Pulmonary artery endothelial cell (primary cell): ENCODE data around the gene KMT2A. TPM values are rescaled to one million over a fixed set of nuclear protein-coding genes. Genes with fewer than 3 reads are reported as not detected.
A peak's percentile ranks its signal among the peaks of the same experiment; 100 is the strongest.
"Not testable (repeated sequence)": the region's sequence is repeated elsewhere in the genome, so short reads cannot be mapped to it uniquely, and the experiment has no call there.

ENCODE experiments used
- DNase-seq: peaks from one replicate; pipeline ENCODE4 v3.0.0-alpha.2; 2011; ENCODE audit warnings: low read depth, low spot score
- total RNA-seq: library from RNA; depleted of rRNA; stranded (reverse); fragments of >200 nt; gene quantifications from 2 replicates; pipeline ENCODE4 v1.2.3, GENCODE V29; 2014

KMT2A gene
- total RNA-seq, 1 donor from 2014 or later: 20.0 TPM

DNA sequence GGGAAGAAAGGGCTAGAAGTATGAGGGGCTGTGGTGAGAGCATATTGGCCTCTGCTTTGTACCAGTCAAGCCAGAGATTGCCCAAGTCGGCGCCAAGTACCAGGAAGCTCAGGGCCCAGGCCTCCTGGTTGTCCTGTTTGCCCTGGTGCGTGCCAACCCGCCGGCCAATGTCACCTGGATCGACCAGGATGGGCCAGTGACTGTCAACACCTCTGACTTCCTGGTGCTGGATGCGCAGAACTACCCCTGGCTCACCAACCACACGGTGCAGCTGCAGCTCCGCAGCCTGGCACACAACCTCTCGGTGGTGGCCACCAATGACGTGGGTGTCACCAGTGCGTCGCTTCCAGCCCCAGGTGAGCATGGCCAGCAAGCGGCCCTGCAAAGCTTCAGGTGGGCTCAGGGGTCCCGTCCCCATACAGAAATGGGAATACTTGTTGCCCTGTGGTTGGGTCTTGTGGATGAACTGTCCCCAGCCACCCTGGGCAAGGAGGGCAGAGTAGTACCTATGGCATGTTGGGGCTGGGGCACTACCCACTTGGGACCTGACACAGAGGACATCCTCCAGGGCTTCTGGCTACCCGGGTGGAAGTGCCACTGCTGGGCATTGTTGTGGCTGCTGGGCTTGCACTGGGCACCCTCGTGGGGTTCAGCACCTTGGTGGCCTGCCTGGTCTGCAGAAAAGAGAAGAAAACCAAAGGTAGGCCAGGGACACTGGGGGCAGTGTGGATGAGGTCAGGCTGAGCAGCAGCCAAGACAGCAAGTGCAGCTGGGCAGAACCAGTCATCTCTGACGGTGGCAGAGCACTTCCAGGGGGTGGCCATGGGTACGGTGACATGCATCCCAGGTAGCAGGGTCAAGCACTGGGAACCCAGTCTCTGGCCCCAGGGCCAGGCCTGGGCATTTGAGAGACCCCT, 96.8 kb downstream of the KMT2A start:
- DNase-seq: no peak

- DNase-seq: no peak
These were observed 97.8 kb downstream of the KMT2A start for GRCh38 chr11:118533769-118534729.

DNA sequence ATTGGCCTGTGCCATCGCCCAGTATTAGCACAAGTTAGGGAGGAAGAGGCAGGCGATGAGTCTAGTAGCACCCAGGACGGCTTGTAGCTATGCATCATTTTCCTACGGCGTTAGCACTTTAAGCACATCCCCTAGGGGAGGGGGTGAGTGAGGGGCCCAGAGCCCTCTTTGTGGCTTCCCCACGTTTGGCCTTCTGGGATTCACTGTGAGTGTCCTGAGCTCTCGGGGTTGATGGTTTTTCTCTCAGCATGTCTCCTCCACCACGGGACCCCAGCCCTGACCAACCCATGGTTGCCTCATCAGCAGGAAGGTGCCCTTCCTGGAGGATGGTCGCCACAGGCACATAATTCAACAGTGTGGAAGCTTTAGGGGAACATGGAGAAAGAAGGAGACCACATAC, 99.0 kb downstream of the KMT2A start:
- no peak for DNase-seq

DNA sequence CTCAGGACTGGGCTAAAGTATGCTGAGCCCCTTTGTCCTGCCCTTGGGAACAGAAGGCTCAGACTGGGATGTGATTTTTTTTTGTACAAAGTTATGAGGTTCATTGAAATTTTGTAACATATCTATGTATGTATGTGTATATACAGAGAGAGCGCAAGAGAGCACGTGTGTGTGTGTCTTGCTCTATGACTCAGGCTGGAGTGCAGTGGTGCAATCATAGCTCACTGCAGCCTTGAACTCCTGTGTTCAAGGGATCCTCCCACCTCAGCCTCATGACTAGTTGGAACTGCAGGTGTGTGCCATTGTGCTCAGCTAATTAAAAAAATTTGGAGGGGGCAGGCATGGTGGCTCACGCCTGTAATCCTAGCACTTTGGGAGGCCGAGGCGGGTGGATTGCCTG, 100.4 kb downstream of the KMT2A start:
- DNase-seq: no peak

- DNase-seq: no peak
These were observed 101.2 kb downstream of the KMT2A start for GRCh38 chr11:118537409-118537980.

GRCh38 chr11:118544010-118544646, 107.8 kb downstream of the KMT2A start:
- no peak for DNase-seq

GRCh38 chr11:118544647-118545010, 108.3 kb downstream of the KMT2A start:
- no peak for DNase-seq

GRCh38 chr11:118545533-118545932, 109.2 kb downstream of the KMT2A start:
- no peak for DNase-seq

DNA sequence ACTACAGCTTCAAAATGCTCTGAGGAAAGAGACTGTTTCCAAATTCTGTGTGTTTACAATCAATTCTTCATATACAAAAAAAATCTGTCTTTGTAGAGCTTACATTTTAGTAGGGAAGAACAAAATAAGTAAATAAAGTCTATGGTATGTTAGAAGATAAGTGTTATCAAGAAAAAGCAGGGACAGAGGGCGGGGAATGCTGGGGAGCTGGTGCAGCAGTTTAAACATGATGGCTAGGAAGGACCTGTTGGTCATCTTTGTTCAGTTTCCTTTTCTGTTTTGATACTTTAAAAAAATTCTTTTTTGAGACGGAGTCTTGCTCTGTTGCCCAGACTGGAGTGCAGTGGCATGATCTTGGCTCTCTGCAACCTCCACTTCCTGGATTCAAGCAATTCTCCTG, 110.8 kb downstream of the KMT2A start:
- DNase-seq: no peak

DNA sequence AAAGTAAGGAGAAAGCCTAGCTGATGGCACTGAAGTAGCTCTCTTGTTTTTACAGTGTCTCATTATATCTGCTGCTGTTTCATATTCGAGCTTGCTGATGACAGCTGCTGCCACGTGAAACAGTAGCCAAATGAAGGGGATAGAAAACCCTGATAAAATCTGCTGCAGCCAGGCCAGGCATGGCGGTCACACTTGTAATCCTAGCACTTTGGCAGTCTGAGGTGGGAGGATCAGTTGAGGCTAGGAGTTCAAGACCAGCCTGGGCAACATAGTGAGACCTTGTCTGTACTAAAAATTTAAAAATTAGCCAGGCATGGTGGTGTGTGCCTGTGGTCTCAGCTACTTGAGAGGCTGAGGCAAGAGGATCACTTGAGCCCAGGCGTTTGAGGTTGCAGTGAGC, 116.0 kb downstream of the KMT2A start:
- no peak for DNase-seq

DNA sequence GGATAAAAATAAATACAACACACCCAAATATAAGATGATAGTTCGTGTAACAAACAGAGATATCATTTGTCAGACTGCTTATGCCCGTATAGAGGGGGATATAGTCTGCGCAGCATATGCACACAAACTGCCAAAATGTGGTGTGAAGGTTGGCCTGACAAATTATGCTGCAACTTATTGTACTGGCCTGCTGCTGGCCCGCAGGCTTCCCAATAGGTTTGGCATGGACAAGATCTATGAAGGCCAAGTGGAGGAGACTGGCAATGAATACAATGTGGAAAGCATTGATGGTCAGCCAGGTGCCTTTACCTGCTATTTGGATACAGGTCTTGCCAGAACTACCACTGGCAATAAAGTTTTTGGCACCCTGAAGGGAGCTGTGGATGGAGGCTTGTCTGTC, 124.5 kb downstream of the KMT2A start:
- DNase-seq: no peak

DNA sequence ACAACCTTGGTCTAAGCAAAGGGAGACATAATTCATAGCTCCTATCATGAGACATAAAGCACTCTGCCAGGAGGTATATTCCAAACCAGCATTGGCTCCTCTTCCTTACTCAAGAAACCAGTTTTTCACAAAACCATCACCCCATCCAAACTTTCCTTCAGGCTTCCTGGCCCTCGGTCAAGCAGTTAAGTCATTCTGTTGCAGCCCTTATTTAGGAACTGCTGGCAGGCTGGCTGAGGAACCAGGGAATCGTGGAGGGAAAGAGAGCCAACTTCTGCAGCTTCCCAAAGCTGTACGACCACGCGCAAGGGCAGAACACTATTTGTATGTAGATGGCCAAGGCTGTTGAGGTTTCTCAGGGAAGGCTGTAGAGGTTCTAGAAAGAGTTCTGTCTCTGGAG, 128.8 kb downstream of the KMT2A start:
- no peak for DNase-seq

- DNase-seq: no peak
These were observed 133.4 kb downstream of the KMT2A start for GRCh38 chr11:118569670-118570069.

GRCh38 chr11:118570787-118571186, 134.5 kb downstream of the KMT2A start:
- no peak for DNase-seq

- not testable (repeated sequence) for DNase-seq
These were observed 135.4 kb downstream of the KMT2A start for GRCh38 chr11:118571701-118572060.

GRCh38 chr11:118572061-118572980, 136.0 kb downstream of the KMT2A start, which contains the start of gene ARCN1:
TSS of gene ARCN1 (plus strand) at chr11:118572409. CDS start at chr11:118572548, 139 bp downstream.
- no peak for DNase-seq

- DNase-seq: peak; percentile 44
These were observed 136.8 kb downstream of the KMT2A start for GRCh38 chr11:118572981-118573550.

DNA sequence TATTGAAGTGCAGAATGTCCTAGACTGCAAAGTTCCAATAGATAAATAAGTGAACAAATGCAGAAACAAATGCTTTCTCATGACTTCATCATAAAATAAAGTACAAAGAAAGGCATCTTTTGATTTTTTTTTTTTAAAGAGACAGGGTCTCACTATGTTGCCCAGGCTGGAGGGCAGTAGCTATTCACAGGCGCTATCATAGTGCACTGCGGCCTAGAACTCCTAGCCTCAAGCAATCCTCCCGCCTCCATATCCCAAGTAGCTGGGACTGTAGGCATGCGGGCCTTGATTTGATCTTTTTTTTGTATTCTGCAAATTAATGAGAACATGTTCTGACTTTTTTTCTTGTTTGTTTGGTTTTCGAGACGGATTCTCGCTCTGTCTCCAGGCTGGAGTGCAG, 138.3 kb downstream of the KMT2A start:
- DNase-seq: no peak
